ENCODE measurements around the gene CCNT1. TPM values are rescaled to one million over a fixed set of nuclear protein-coding genes. Genes with fewer than 3 reads are reported as not detected.
"Not testable (repeated sequence)": the region's sequence is repeated elsewhere in the genome, so short reads cannot be mapped to it uniquely, and the experiment has no call there.

CCNT1 gene
- total and polyA plus RNA-seq, 2 experiments from 2014 or later: 12.8 to 33.6 TPM

DNA sequence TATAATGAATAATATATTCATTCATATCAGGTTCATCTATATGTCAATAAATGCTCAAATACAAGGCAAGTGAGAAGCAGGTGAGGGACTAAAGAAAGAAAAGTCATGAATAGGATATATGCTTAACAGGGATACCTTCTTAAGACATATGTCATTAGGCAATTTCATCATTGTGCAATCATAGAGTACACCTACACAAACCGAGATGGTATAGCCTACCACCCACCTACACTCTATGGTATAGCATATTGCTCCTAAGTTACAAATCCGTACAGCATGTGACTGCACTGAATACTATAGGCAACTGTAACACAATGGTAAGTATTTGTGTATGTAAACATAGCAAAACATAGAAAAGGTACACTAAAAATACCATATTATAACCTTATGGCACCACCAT lies 73.5 kb downstream of the CCNT1 start (continued):
- TF ChIP-seq, protein P1, sequence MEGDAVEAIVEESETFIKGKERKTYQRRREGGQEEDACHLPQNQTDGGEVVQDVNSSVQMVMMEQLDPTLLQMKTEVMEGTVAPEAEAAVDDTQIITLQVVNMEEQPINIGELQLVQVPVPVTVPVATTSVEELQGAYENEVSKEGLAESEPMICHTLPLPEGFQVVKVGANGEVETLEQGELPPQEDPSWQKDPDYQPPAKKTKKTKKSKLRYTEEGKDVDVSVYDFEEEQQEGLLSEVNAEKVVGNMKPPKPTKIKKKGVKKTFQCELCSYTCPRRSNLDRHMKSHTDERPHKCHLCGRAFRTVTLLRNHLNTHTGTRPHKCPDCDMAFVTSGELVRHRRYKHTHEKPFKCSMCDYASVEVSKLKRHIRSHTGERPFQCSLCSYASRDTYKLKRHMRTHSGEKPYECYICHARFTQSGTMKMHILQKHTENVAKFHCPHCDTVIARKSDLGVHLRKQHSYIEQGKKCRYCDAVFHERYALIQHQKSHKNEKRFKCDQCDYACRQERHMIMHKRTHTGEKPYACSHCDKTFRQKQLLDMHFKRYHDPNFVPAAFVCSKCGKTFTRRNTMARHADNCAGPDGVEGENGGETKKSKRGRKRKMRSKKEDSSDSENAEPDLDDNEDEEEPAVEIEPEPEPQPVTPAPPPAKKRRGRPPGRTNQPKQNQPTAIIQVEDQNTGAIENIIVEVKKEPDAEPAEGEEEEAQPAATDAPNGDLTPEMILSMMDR (conservative IDR thresholded peaks at IDR 0.05; ENCODE audit: low read depth in 2 of 2): no peak
- TF ChIP-seq, protein P2, sequence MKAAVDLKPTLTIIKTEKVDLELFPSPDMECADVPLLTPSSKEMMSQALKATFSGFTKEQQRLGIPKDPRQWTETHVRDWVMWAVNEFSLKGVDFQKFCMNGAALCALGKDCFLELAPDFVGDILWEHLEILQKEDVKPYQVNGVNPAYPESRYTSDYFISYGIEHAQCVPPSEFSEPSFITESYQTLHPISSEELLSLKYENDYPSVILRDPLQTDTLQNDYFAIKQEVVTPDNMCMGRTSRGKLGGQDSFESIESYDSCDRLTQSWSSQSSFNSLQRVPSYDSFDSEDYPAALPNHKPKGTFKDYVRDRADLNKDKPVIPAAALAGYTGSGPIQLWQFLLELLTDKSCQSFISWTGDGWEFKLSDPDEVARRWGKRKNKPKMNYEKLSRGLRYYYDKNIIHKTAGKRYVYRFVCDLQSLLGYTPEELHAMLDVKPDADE (IDR thresholded peaks at IDR 0.05): no peak
- TF ChIP-seq JUNB (IDR thresholded peaks at IDR 0.05; ENCODE audit: unreplicated experiment): no peak

DNA sequence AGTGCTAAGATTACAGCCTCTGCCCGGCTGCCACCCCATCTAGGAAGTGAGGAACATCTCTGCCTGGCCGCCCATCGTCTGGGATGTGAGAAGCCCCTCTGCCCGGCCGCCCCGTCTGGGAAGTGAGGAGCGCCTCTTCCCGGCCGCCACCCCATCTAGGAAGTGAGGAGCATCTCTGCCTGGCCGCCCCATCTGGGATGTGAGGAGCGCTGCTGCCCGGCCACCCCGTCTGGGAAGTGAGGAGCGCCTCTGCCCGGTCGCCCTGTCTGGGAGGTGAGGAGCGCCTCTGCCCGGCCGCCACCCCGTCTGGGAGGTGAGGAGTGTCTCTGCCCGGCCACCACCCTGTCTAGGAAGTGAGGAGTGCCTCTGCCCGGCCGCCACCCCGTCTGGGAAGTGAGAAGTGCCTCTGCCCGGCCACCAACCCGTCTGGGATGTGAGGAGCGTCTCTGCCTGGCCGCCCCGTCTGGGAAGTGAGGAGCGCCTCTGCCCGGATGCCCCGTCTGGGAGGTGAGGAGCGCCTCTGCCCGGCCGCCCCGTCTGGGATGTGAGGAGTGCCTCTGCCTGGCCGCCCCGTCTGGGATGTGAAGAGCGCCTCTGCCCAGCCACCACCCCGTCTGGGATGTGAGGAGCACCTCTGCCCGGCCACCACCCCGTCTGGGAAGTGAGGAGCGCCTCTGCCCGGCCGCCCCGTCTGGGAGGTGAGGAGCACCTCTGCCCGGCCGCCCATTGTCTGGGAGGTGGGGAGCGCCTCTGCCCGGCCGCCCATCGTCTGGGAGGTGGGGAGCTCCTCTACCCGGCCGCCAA lies 74.6 kb downstream of the CCNT1 start:
- H3K27ac Mint-ChIP-seq; H3K4me3 Mint-ChIP-seq; H2AFZ ChIP-seq; H3K27me3 Mint-ChIP-seq (ENCODE audit: insufficient read depth, low read depth, poor library complexity); H4K20me1 ChIP-seq (replicated peaks; ENCODE audit: insufficient read depth); ATAC-seq; H3K79me2 ChIP-seq (replicated peaks; ENCODE audit: insufficient read depth); H3K27ac ChIP-seq (ENCODE audit: low read depth); H3F3A ChIP-seq (replicated peaks; ENCODE audit: low read depth); H3K4me1 Mint-ChIP-seq; DNase-seq (ENCODE audit: low spot score); H3K4me2 ChIP-seq; H3K9me2 ChIP-seq (ENCODE audit: insufficient read depth); H3K4me3 ChIP-seq; H3K27me3 ChIP-seq (ENCODE audit: insufficient read depth); H3K4me1 ChIP-seq (ENCODE audit: insufficient read depth): not testable (repeated sequence)
- H3K36me3 ChIP-seq (ENCODE audit: insufficient read depth): peaks cover 12% of the 10 kb centered on the region
- peaks cover 40% of the 10 kb centered on the region for H3K9me3 Mint-ChIP-seq
- H3K36me3 Mint-ChIP-seq (ENCODE audit: low read depth): peaks cover 59% of the 10 kb centered on the region

DNA sequence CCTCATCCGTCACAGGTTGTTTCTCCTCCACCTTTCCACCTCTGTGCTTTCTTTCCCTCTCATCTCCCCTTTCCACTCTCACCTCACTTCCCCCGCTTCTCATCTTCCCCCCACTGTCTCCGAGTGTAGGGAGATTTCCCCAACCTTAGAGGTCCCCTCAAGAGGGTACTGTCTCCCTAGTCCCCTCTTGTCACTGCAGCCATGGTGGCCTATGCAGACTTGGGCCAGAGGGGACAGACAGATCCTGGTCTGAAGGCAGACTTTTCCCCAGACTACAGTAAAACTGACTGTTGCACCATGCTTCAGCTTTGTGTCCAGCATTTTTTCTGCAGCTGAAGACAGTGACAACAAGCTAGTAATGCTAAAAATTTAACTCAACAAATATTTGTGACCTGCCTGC lies 75.7 kb downstream of the CCNT1 start:
- no peak for ATAC-seq
- H3K4me3 Mint-ChIP-seq: no peak overlapping the region
- TF ChIP-seq, protein P2 (IDR thresholded peaks at IDR 0.05): no peak
- no peak for TF ChIP-seq ZNF331 (CRISPR knock-in tag; IDR thresholded peaks at IDR 0.05; ENCODE audit: low read depth)
- no peak for TF ChIP-seq EZH2 (IDR thresholded peaks at IDR 0.05; ENCODE audit: low read depth, unreplicated experiment)
- no peak for TF ChIP-seq EZH2phosphoT487 (IDR thresholded peaks at IDR 0.05; ENCODE audit: unreplicated experiment)
- no peak for TF ChIP-seq JUNB (IDR thresholded peaks at IDR 0.05; ENCODE audit: unreplicated experiment)
- no peak for TF ChIP-seq NANOG (IDR thresholded peaks at IDR 0.05; ENCODE audit: borderline replicate concordance)
- TF ChIP-seq, protein P3, sequence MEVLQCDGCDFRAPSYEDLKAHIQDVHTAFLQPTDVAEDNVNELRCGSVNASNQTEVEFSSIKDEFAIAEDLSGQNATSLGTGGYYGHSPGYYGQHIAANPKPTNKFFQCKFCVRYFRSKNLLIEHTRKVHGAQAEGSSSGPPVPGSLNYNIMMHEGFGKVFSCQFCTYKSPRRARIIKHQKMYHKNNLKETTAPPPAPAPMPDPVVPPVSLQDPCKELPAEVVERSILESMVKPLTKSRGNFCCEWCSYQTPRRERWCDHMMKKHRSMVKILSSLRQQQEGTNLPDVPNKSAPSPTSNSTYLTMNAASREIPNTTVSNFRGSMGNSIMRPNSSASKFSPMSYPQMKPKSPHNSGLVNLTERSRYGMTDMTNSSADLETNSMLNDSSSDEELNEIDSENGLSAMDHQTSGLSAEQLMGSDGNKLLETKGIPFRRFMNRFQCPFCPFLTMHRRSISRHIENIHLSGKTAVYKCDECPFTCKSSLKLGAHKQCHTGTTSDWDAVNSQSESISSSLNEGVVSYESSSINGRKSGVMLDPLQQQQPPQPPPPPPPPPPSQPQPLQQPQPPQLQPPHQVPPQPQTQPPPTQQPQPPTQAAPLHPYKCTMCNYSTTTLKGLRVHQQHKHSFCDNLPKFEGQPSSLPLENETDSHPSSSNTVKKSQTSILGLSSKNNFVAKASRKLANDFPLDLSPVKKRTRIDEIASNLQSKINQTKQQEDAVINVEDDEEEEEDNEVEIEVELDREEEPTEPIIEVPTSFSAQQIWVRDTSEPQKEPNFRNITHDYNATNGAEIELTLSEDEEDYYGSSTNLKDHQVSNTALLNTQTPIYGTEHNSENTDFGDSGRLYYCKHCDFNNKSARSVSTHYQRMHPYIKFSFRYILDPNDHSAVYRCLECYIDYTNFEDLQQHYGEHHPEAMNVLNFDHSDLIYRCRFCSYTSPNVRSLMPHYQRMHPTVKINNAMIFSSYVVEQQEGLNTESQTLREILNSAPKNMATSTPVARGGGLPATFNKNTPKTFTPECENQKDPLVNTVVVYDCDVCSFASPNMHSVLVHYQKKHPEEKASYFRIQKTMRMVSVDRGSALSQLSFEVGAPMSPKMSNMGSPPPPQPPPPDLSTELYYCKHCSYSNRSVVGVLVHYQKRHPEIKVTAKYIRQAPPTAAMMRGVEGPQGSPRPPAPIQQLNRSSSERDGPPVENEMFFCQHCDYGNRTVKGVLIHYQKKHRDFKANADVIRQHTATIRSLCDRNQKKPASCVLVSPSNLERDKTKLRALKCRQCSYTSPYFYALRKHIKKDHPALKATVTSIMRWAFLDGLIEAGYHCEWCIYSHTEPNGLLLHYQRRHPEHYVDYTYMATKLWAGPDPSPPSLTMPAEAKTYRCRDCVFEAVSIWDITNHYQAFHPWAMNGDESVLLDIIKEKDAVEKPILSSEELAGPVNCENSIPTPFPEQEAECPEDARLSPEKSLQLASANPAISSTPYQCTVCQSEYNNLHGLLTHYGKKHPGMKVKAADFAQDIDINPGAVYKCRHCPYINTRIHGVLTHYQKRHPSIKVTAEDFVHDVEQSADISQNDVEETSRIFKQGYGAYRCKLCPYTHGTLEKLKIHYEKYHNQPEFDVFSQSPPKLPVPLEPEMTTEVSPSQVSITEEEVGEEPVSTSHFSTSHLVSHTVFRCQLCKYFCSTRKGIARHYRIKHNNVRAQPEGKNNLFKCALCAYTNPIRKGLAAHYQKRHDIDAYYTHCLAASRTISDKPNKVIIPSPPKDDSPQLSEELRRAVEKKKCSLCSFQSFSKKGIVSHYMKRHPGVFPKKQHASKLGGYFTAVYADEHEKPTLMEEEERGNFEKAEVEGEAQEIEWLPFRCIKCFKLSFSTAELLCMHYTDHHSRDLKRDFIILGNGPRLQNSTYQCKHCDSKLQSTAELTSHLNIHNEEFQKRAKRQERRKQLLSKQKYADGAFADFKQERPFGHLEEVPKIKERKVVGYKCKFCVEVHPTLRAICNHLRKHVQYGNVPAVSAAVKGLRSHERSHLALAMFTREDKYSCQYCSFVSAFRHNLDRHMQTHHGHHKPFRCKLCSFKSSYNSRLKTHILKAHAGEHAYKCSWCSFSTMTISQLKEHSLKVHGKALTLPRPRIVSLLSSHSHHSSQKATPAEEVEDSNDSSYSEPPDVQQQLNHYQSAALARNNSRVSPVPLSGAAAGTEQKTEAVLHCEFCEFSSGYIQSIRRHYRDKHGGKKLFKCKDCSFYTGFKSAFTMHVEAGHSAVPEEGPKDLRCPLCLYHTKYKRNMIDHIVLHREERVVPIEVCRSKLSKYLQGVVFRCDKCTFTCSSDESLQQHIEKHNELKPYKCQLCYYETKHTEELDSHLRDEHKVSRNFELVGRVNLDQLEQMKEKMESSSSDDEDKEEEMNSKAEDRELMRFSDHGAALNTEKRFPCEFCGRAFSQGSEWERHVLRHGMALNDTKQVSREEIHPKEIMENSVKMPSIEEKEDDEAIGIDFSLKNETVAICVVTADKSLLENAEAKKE (CRISPR knock-in tag; IDR thresholded peaks at IDR 0.05): no peak
- TF ChIP-seq STAT1 (IDR thresholded peaks at IDR 0.05; ENCODE audit: unreplicated experiment): no peak

More for the DNA sequence above, 75.7 kb downstream of the CCNT1 start:
- H3K27me3 Mint-ChIP-seq (ENCODE audit: insufficient read depth, low read depth, poor library complexity): peaks cover 6% of the 10 kb centered on the region
- no peak for DNase-seq (ENCODE audit: low spot score)
- Histone ChIP-seq H3K4me2 (no peak overlapping the region), H3K4me3 (no peak overlapping the region), H3K79me2 (replicated peaks; ENCODE audit: insufficient read depth) (no peaks in the 10 kb centered on the region), H2AFZ (no peak overlapping the region), H3F3A (replicated peaks; ENCODE audit: low read depth) (no peaks in the 10 kb centered on the region), H3K27ac (ENCODE audit: low read depth) (no peak overlapping the region), H4K20me1 (replicated peaks; ENCODE audit: insufficient read depth) (no peaks in the 10 kb centered on the region), H3K27me3 (ENCODE audit: insufficient read depth) (no peaks in the 10 kb centered on the region), H3K9me2 (ENCODE audit: insufficient read depth) (no peaks in the 10 kb centered on the region), H3K36me3 (ENCODE audit: insufficient read depth) (peaks cover 8% of the 10 kb centered on the region), H3K4me1 (ENCODE audit: insufficient read depth) (no peaks in the 10 kb centered on the region)
- H3K27ac Mint-ChIP-seq: no peak overlapping the region
- H3K36me3 Mint-ChIP-seq (ENCODE audit: low read depth): peaks cover 50% of the 10 kb centered on the region
- H3K9me3 Mint-ChIP-seq: peaks cover 40% of the 10 kb centered on the region
- no peaks in the 10 kb centered on the region for H3K4me1 Mint-ChIP-seq

Data from GM23338 (cell line).